Bronchial epithelial cell (primary cell): ENCODE data around the gene ZSWIM1. TPM values are rescaled to one million over a fixed set of nuclear protein-coding genes. Genes with fewer than 3 reads are reported as not detected.
"Not testable (repeated sequence)": the region's sequence is repeated elsewhere in the genome, so short reads cannot be mapped to it uniquely, and the experiment has no call there.

ENCODE experiments used
- DNase-seq: peaks from one replicate; pipeline ENCODE4 v3.0.0-alpha.2; 2010; ENCODE audit warnings: low read depth
- FAIRE-seq: peaks from 2 replicates; lab custom pipeline; 2011; peaks lifted over from hg19 to GRCh38; lab: Jason Lieb, UNC
- H3K27me3 ChIP-seq: 2 replicates; pipeline ENCODE4 v1.5.1; 2011; ENCODE audit warnings: low read length; ENCODE audit not compliant: control insufficient read depth, insufficient read depth
- H3K36me3 ChIP-seq: 2 replicates; pipeline ENCODE4 v1.5.1; 2011; ENCODE audit warnings: low read length; ENCODE audit not compliant: control insufficient read depth, insufficient read depth
- H3K4me3 ChIP-seq: 2 replicates; pipeline ENCODE4 v1.5.1; 2011; ENCODE audit warnings: mild to moderate bottlenecking, low read depth, low read length, control low read depth
- CTCF ChIP-seq: IDR thresholded peaks from 2 replicates; pipeline ENCODE4 v1.5.1; 2011; ENCODE audit warnings: mild to moderate bottlenecking, moderate library complexity, low read length, control low read depth, inconsistent platforms; ENCODE audit not compliant: insufficient read depth, severe bottlenecking
- total RNA-seq: library from RNA; depleted of rRNA; stranded (reverse); fragments of >200 nt; gene quantifications from 2 replicates; pipeline ENCODE4 v1.2.1, GENCODE V29; 2014

ZSWIM1 gene
- total RNA-seq, 1 donor from 2014 or later, result 1.3 TPM

- no peak for TF ChIP-seq CTCF
- DNase-seq, result no peak
- Histone ChIP-seq H3K4me3 (no peak overlapping the region), H3K36me3 (peaks cover 18% of the 10 kb centered on the region), H3K27me3 (no peaks in the 10 kb centered on the region)
- FAIRE-seq, result no peak
These were observed 16.3 kb downstream of the ZSWIM1 start for GRCh38 chr20:45897289-45897688.

GRCh38 chr20:45897692-45898091, 16.7 kb downstream of the ZSWIM1 start:
- no peak for TF ChIP-seq CTCF
- Histone ChIP-seq H3K4me3 (no peak overlapping the region), H3K27me3 (no peaks in the 10 kb centered on the region), H3K36me3 (peaks cover 21% of the 10 kb centered on the region)
- DNase-seq (no peak), FAIRE-seq (no peak)

GRCh38 chr20:45898285-45898684, 17.3 kb downstream of the ZSWIM1 start:
- FAIRE-seq (no peak), DNase-seq (no peak)
- Histone ChIP-seq H3K4me3 (no peak overlapping the region), H3K27me3 (no peaks in the 10 kb centered on the region), H3K36me3 (peaks cover 21% of the 10 kb centered on the region)
- no peak for TF ChIP-seq CTCF

- peaks cover 22% of the 10 kb centered on the region for H3K36me3 ChIP-seq
- no peak overlapping the region for H3K4me3 ChIP-seq
- TF ChIP-seq CTCF, result no peak
- no peaks in the 10 kb centered on the region for H3K27me3 ChIP-seq
- DNase-seq, result no peak
- FAIRE-seq, result no peak
These were observed 18.2 kb downstream of the ZSWIM1 start for GRCh38 chr20:45899046-45899835.

GRCh38 chr20:45901332-45901731, 20.3 kb downstream of the ZSWIM1 start:
- not testable (repeated sequence) for H3K27me3 ChIP-seq, FAIRE-seq, H3K4me3 ChIP-seq, DNase-seq
- H3K36me3 ChIP-seq, result peaks cover 22% of the 10 kb centered on the region

GRCh38 chr20:45902199-45902701, 21.2 kb downstream of the ZSWIM1 start:
- no peak for TF ChIP-seq CTCF
- no peaks in the 10 kb centered on the region for H3K27me3 ChIP-seq
- no peak overlapping the region for H3K4me3 ChIP-seq
- FAIRE-seq (no peak), DNase-seq (no peak)
- peaks cover 18% of the 10 kb centered on the region for H3K36me3 ChIP-seq
